ENCODE data around the gene COG1.

DNA sequence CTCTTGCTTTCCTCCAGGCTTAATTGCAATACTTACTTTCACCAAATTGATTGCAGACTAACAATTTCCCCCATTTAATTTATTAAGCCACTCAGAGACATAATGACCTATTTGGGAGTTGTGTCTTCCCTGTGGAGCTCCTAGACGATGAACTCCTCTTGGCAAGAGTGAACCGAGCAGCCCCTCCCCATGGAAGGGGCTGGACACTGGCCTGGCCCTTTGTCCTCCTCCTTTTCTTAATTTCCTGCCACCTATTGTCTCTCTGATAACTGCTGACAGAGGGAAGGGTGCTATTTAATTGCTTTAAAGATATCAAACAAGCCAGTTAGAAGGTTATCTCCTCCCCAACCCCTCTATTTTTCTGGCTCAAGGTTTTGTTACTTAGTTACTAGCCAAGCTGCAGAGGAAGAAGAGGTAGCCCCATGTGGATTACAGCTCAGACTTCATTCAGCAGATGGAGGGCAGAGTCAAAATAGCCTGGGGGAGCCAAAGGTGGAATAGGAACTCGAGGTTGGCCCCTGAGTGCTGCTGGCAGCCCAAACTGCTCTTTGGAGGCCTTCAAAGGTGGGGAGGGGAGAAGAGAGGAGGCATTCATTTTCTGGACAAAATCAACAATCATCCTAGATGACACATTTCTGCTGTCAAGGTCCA, 31.8 kb upstream of the COG1 start:
- TF ChIP-seq CTCF (IDR thresholded peaks at IDR 0.05; ENCODE audit: low read length) (no peak), EZH2phosphoT487 (IDR thresholded peaks at IDR 0.05; ENCODE audit: low read length) (no peak)
